ENCODE measurements around the gene DDX42.
A peak's percentile ranks its signal among the peaks of the same experiment; 100 is the strongest.

Gene DDX42

GRCh38 chr17:63774141-63774968 is at the start of gene DDX42:
TSS of gene DDX42 (plus strand) at chr17:63774170. CDS start at chr17:63787050, 12,880 bp downstream.
- DNase-seq (ENCODE audit: low spot score): no peak

- no peak for DNase-seq (ENCODE audit: low spot score)
Measured at GRCh38 chr17:63735691-63736090, 38.3 kb upstream of the DDX42 start.

GRCh38 chr17:63740464-63741142 is 33.4 kb upstream of the DDX42 start:
- DNase-seq (ENCODE audit: low spot score): no peak

GRCh38 chr17:63741143-63741407 is 32.9 kb upstream of the DDX42 start:
- DNase-seq (ENCODE audit: low spot score): peak; percentile 11

- DNase-seq (ENCODE audit: low spot score): peak; percentile 99
Measured at GRCh38 chr17:63741408-63742173, 32.4 kb upstream of the DDX42 start, which contains the start of gene STRADA. TSS of gene STRADA (minus strand) at chr17:63741799. CDS start at chr17:63728369, 13,430 bp downstream.

- peak; percentile 30 for DNase-seq (ENCODE audit: low spot score)
Measured at GRCh38 chr17:63751806-63752205, 22.2 kb upstream of the DDX42 start.

- DNase-seq (ENCODE audit: low spot score): no peak
Measured at GRCh38 chr17:63752707-63753106, 21.3 kb upstream of the DDX42 start.

- no peak for DNase-seq (ENCODE audit: low spot score)
Measured at GRCh38 chr17:63753215-63753614, 20.8 kb upstream of the DDX42 start.

- DNase-seq (ENCODE audit: low spot score): no peak
Measured at GRCh38 chr17:63754046-63754445, 19.9 kb upstream of the DDX42 start.

GRCh38 chr17:63758428-63758827 is 15.5 kb upstream of the DDX42 start:
- DNase-seq (ENCODE audit: low spot score): no peak

GRCh38 chr17:63760771-63761539 is 13.0 kb upstream of the DDX42 start:
- DNase-seq (ENCODE audit: low spot score): no peak

- DNase-seq (ENCODE audit: low spot score): no peak
Measured at GRCh38 chr17:63762161-63763078, 11.6 kb upstream of the DDX42 start.

GRCh38 chr17:63764716-63765115 is 9.3 kb upstream of the DDX42 start:
- no peak for DNase-seq (ENCODE audit: low spot score)

GRCh38 chr17:63766754-63767153 is 7.2 kb upstream of the DDX42 start:
- no peak for DNase-seq (ENCODE audit: low spot score)

- no peak for DNase-seq (ENCODE audit: low spot score)
Measured at GRCh38 chr17:63768433-63768832, 5.5 kb upstream of the DDX42 start.

GRCh38 chr17:63772801-63773271 is 1.1 kb upstream of the DDX42 start:
- DNase-seq (ENCODE audit: low spot score): no peak

- DNase-seq (ENCODE audit: low spot score): peak; percentile 99
Measured at GRCh38 chr17:63773272-63774140, 464 bp upstream of the DDX42 start, which contains the start of gene CCDC47. TSS of gene CCDC47 (minus strand) at chr17:63773597. CDS start at chr17:63766175, 7,422 bp downstream.

- DNase-seq (ENCODE audit: low spot score): no peak
Measured at GRCh38 chr17:63774969-63775265, 947 bp downstream of the DDX42 start.

- DNase-seq (ENCODE audit: low spot score): no peak
Measured at GRCh38 chr17:63775420-63775819, 1.4 kb downstream of the DDX42 start.

GRCh38 chr17:63780507-63780906 is 6.5 kb downstream of the DDX42 start:
- no peak for DNase-seq (ENCODE audit: low spot score)
